DND-41 (cell line): ENCODE measurements around the gene ANKHD1.

Experiments
- ATAC-seq: fragments of 200-7000 bp; cut with Tn5 transposase; 3 replicates; pipeline ENCODE4 v1.9.1; 2021; ENCODE audit warnings: low read depth; ENCODE audit not compliant: insufficient read depth
- DNase-seq: peaks from one replicate; pipeline ENCODE4 v3.0.0-alpha.2; 2020
- H2AFZ ChIP-seq: 2 replicates; pipeline ENCODE4 v1.6.0; 2012; ENCODE audit warnings: low read depth, low read length
- H3K27ac ChIP-seq: 2 replicates; pipeline ENCODE4 v1.5.1; 2012; ENCODE audit warnings: low read length, inconsistent platforms
- H3K27me3 ChIP-seq: fragments of 200-600 bp; sonication (generic); 2 replicates; pipeline ENCODE4 v1.6.0; 2012; ENCODE audit warnings: low read length, mild to moderate bottlenecking, inconsistent platforms; ENCODE audit not compliant: insufficient read depth, poor library complexity
- H3K36me3 ChIP-seq: 2 replicates; pipeline ENCODE4 v1.5.1; 2012; ENCODE audit warnings: low read length, inconsistent platforms; ENCODE audit not compliant: insufficient read depth
- H3K4me1 ChIP-seq: 2 replicates; pipeline ENCODE4 v1.5.1; 2012; ENCODE audit warnings: mild to moderate bottlenecking, low read length; ENCODE audit not compliant: insufficient read depth
- H3K4me2 ChIP-seq: 2 replicates; pipeline ENCODE4 v1.6.0; 2012; ENCODE audit warnings: mild to moderate bottlenecking, moderate library complexity, low read length, inconsistent platforms; ENCODE audit not compliant: insufficient read depth
- H3K4me3 ChIP-seq, 2 experiments: fragments of 200-600 bp in 1 of 2; shearing (Covaris generic) in 1 of 2; 2 replicates each; pipeline ENCODE4 v1.5.1; 2012 to 2016; ENCODE audit warnings: inconsistent platforms in 2 of 2, low read length in 2 of 2, mild to moderate bottlenecking in 2 of 2, low read depth in 1 of 2, moderate library complexity in 1 of 2
- H3K79me2 ChIP-seq: 2 replicates; pipeline ENCODE4 v1.6.0; 2012; ENCODE audit warnings: low read length, inconsistent platforms; ENCODE audit not compliant: insufficient read depth
- H3K9ac ChIP-seq: 2 replicates; pipeline ENCODE4 v1.6.0; 2012; ENCODE audit warnings: low read depth, mild to moderate bottlenecking, inconsistent platforms, low read length, moderate library complexity
- H3K9me3 ChIP-seq: 2 replicates; pipeline ENCODE4 v1.5.1; 2012; ENCODE audit warnings: low read length, moderate library complexity, mild to moderate bottlenecking, inconsistent platforms; ENCODE audit not compliant: insufficient read depth, severe bottlenecking
- H4K20me1 ChIP-seq: 2 replicates; pipeline ENCODE4 v1.6.0; 2012; ENCODE audit warnings: low read length; ENCODE audit not compliant: insufficient read depth
- CTCF ChIP-seq: IDR thresholded peaks from 2 replicates; pipeline ENCODE4 v1.5.1; 2012; ENCODE audit warnings: borderline replicate concordance, low read length, moderate library complexity, mild to moderate bottlenecking; ENCODE audit not compliant: poor library complexity, severe bottlenecking; ENCODE audit errors: extremely low read depth
- EZH2 ChIP-seq: IDR thresholded peaks from 3 replicates; pipeline ENCODE4 v1.6.1; 2012; ENCODE audit warnings: borderline replicate concordance, low read depth, mild to moderate bottlenecking, moderate library complexity, low read length, inconsistent platforms; ENCODE audit not compliant: severe bottlenecking

The ANKHD1 gene

DNA sequence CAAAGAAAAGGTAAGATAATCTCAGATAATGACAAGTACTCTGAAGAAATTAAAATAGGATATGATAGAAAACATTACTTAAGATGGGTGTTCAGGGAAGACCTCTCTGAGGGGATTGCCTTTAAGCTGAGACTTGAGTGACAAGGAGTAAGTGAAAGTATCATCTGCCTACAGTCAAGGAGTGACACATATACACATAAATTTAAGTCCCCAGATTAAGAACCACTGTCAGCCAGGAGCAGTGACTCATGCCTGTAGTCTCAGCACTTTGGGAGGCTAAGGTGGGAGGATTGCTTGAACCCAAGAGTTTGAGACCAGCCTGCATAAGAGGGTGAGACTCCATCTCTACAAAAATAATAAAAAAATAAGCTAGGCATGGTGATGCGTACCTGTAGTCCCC is 19.7 kb upstream of the ANKHD1 start:
- Histone ChIP-seq H3K79me2 (no peaks in the 10 kb centered on the region), H3K4me1 (no peaks in the 10 kb centered on the region), H2AFZ (no peak overlapping the region), H3K27ac (no peak overlapping the region), H3K9ac (no peak overlapping the region), H3K4me2 (no peak overlapping the region), H3K36me3 (no peaks in the 10 kb centered on the region), H3K4me3 (no peak overlapping the region), H4K20me1 (no peaks in the 10 kb centered on the region), H3K27me3 (no peaks in the 10 kb centered on the region), H3K9me3 (no peaks in the 10 kb centered on the region)
- ATAC-seq = no peak
- TF ChIP-seq CTCF = no peak
- TF ChIP-seq EZH2 = no peak
- no peak for DNase-seq

DNA sequence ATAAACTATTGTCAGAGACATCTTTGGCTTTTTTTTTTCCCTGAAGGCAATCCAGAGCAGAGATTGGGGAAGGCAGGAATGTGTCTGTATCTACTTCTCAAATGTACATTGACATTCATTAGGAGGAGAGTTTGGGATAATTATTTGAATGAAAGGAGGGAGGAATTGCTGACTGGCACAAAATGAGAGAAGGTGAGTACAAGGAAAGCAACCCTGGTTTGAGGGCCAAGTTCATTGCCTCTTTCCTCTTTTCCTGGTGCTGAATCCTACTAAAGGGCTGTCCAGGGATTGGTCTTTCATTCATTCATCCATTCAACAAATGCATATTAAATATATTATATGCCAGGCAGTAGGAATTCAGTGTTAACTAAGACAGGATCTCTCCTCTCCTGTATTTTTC is 18.8 kb upstream of the ANKHD1 start:
- TF ChIP-seq EZH2 (no peak), CTCF (no peak)
- Histone ChIP-seq H3K27me3 (no peaks in the 10 kb centered on the region), H3K36me3 (no peaks in the 10 kb centered on the region)

GRCh38 chr5:140383300-140383699 is 18.3 kb upstream of the ANKHD1 start:
- Histone ChIP-seq H3K27ac (no peak overlapping the region), H3K9ac (no peak overlapping the region), H2AFZ (no peak overlapping the region), H3K4me3 (no peak overlapping the region), H3K27me3 (no peaks in the 10 kb centered on the region), H3K4me2 (no peak overlapping the region), H3K79me2 (no peaks in the 10 kb centered on the region), H4K20me1 (no peaks in the 10 kb centered on the region), H3K9me3 (no peaks in the 10 kb centered on the region), H3K4me1 (no peaks in the 10 kb centered on the region), H3K36me3 (no peaks in the 10 kb centered on the region)
- TF ChIP-seq EZH2 = no peak
- ATAC-seq = no peak
- no peak for DNase-seq

More for the DNA sequence above, 18.8 kb upstream of the ANKHD1 start:
- H3K9me3 ChIP-seq = no peaks in the 10 kb centered on the region
- no peak for DNase-seq
- H3K27ac ChIP-seq = no peak overlapping the region
- no peaks in the 10 kb centered on the region for H3K79me2 ChIP-seq
- H3K4me2 ChIP-seq = no peak overlapping the region
- H3K9ac ChIP-seq = no peak overlapping the region
- no peaks in the 10 kb centered on the region for H3K4me1 ChIP-seq
- no peaks in the 10 kb centered on the region for H4K20me1 ChIP-seq
- no peak for ATAC-seq
- no peak overlapping the region for H2AFZ ChIP-seq
- no peak overlapping the region for H3K4me3 ChIP-seq

DNA sequence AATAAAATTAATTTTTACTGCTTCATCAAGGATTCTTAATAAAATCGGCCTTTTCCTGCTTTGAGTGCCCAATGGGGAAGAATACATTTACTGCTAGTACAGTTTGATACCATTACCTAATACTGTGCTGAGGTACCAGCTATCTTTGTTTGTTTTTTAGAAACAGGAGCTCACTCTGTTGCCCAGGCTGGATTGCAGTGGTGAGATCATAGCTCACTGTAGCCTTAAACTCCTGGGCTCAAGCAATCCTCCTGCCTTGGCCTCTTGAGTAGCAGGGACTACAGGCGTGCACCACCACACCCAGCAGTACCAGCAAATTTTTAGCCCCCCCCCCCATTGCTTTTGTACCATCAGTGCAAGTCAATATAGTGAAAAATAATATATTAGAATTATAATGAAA is 13.6 kb upstream of the ANKHD1 start:
- Histone ChIP-seq H3K9ac (no peak overlapping the region), H3K36me3 (no peaks in the 10 kb centered on the region), H4K20me1 (no peaks in the 10 kb centered on the region), H3K9me3 (no peaks in the 10 kb centered on the region), H3K4me1 (no peaks in the 10 kb centered on the region), H3K4me2 (no peak overlapping the region), H3K79me2 (no peaks in the 10 kb centered on the region), H3K27ac (no peak overlapping the region), H3K27me3 (no peaks in the 10 kb centered on the region), H3K4me3 (no peak overlapping the region), H2AFZ (no peak overlapping the region)
- TF ChIP-seq CTCF (no peak), EZH2 (no peak)
- no peak for DNase-seq
- no peak for ATAC-seq
